NCI-H82 treated with DMSO at 0.1 percent for 48 hours (cell line): ENCODE data around the gene CD46.

Experiments used
- DNase-seq: peaks from one replicate; lab custom pipeline; 2025; ENCODE audit not compliant: unreplicated experiment; lab: John Stamatoyannopoulos, UW

The CD46 gene

GRCh38 chr1:207794861-207795260, 43.0 kb downstream of the CD46 start:
- DNase-seq = no peak

- DNase-seq = peak; percentile 63
Measured at GRCh38 chr1:207797229-207797973, 45.5 kb downstream of the CD46 start.

GRCh38 chr1:207798847-207799246, 47.0 kb downstream of the CD46 start:
- DNase-seq = no peak

DNA sequence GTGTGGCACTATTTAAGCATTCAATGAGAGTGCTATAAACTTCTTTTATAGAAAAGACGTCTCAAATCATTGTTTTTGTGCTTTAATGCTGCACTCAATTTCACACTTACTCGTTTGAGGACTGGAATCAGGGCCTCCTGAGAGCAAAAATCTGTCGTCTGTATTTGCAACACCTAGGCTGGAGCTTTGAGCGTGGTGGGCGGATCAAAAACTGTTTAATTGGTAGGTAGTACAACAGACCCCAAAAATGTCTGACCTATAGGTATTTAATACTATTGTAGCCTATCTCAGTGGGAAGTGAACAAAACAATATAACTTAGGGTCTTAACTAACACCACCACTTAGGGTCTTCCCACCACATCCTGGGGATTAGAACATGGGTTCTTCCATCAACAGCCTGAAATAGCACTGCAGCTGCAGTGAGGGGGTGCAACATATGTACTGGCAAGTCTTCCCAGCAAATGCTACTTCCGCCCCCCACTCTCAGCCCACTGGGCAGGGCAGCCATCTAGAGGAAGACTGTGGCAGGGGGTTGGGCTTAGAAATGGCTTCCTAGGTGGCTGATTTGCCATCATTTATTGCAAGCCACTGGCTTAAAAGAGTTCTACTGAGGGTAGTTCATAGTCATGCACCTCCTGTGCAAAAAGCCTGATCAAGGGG, 48.3 kb downstream of the CD46 start:
- no peak for DNase-seq

DNA sequence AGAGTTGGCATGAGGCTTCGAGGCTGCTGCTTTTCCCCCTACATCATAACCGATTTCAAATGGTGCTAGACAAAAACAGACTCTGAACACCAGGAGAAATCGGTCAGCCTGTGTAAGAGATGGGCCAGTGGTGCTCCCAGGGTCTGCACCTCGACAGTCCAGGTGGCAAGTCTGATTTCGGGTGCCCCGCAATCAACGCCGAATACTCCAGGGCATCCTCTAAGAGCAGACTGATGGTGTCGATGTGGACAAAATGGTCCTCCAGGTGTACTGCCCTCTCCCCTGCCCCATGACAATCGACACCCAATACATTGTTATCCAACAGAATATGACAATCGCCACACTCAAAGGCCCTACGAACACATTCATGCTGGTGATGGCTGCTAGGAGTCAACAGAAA, 50.0 kb downstream of the CD46 start:
- no peak for DNase-seq

DNA sequence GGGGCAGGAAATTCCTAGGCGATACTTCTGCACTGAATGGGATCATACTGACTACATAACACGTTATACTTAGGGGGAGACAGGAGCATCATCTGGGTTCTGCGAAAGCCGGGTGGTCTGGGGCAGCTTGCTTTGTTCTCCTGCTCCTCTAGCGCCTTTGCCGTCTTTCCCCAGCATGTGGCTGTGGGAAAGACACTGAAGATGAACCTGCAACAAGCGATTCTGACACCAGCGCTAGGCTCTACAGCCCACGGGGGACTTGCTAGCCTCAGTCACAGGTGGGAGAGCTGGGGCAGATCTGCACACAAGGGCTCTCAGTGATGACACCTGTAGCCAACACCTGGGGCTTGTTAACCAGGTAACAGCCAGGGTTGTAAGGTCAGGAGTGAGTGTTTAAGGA, 51.8 kb downstream of the CD46 start:
- DNase-seq = no peak

DNA sequence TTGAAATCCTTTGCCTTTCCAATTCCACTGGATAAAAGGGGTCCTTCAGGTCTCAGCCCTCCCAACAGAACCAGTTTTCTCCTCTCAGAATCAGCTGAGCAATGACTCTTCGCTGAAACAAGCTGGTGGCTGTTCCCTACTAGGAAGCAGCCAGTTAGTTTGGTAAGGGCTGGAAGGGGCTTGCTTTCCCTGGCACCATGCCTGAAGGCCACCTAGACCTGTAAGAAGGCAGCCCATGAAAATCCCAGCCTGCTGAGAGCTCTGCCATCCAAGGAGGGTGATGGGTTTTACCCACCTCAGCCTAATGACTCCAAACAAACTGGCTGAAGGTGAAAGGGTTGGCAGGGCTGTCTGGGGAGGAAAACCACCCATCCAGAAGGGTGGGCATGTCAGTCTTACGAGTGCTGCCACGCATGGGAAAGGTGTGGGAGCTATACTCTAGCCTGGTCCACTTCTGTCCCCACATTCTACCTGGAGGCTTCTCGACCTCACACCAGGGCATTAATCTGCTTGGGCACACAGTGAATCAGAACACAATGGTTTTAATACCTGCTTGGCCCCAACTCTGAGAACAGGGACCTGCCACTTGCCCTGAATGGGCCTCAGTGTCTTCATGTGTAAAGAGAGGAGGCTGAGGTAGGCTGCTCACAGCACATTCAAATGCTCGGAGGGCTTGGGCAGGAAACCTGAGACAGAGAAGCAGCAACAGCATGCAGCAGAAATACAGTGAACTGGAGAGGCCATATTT, 53.0 kb downstream of the CD46 start:
- no peak for DNase-seq

GRCh38 chr1:207805841-207806421, 54.1 kb downstream of the CD46 start:
- DNase-seq = no peak

DNA sequence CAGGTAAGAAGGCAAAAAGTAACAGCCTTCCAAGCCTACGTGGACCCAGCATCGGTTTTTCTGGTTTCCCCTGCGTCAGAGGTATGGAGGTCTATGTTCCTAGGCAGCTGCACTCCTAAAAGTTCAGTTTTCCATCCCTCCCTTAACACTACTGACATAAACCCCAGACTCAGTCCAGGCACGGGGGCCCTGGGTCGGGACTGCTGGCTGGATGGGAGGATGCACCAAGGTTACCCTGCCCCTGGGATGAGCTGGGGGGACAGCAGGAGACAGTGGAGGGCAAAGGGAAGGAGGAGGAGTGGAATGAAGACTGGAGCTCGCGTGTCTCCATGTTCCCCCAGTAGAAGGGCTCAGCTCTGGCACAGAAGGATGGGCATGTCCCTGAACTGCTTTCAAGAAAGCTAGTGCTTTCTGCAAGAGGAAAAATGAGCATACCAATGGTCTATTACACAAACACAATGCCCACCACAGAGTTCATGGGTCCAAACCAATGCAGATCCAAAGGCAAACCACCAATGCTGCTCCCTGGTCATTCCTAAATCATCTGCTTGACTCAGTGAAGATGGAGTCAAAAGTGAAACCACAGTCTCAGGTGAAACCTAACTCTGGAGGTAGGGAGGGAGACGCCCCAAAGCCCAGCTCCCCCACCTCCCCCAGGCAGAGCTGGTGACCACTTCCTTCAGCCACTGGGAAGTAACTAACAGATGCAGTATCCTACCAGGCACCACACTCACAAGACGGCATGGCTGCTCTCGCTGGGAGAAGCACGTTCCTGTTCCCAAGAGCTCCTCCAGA, 54.9 kb downstream of the CD46 start:
- no peak for DNase-seq

DNA sequence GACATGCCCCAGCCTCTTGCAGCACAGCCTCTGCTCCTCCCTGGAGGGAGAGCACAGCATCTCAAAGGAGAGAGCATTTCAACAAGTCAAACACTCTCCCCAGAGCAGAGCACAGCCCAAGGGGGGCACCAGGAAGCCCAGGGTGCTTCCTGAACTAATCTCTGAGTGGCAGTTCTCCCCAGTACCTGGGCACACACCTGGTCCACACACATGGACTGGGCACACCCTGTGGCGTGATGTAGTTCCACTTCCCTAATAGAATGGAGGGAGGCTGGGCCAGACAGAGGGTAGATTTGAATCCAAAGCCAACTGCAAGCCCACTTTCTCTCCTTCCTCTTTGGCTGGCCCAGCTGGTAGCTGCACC, 55.5 kb downstream of the CD46 start:
- no peak for DNase-seq

DNA sequence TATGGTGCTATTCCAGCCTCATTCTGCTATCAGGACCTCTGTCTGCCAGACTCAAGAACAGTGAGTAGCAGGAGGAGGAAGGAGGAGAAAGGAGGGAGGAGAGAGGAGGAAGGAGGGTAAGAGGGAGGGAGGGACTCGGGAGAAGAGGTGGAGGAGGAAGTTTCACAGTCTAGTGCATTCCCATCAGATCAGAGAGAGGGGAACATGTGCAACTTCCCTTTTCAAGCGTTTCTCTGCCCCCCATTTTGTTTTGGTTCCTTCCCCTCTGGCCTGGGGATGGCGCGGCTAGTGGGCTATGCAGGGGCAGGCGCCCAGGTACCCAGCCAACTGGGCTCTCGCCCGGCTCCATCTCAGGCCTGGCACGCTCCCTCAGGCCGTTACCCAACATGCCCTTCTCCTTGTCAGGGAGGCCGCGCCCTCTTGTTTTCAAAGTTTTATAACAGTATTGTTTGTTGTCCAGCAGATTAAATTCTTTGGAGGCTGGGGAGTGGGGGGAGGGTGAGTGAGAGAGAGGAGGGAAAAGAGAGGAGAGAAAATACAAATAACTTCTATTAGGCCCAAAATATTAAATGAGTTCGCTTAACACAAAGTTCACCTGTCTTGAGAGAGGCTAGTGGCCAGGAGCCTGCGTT, 56.0 kb downstream of the CD46 start:
- DNase-seq = no peak

DNA sequence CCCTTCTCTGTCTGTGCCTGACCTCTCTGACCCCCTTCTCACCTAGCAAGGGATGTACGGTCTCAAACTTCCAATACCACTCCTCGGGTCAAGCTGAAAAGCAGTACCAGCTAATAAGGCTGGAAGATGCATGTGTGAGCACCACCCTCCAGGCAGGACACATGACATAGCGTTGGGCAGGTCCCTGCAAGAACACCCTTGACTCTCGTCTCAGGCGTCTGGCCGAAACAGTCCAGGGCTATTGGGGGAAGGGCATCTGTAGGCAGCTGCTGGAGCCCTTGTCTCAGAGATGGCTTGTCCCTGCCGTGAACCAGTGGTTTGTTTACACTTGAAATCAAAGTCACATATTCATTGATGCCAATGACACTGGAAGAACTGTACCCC, 56.5 kb downstream of the CD46 start:
- DNase-seq = no peak

- DNase-seq = no peak
Measured at GRCh38 chr1:207808911-207809555, 57.2 kb downstream of the CD46 start.

- no peak for DNase-seq
Measured at GRCh38 chr1:207810173-207810572, 58.3 kb downstream of the CD46 start.

GRCh38 chr1:207810606-207811295, 58.9 kb downstream of the CD46 start:
- no peak for DNase-seq

DNA sequence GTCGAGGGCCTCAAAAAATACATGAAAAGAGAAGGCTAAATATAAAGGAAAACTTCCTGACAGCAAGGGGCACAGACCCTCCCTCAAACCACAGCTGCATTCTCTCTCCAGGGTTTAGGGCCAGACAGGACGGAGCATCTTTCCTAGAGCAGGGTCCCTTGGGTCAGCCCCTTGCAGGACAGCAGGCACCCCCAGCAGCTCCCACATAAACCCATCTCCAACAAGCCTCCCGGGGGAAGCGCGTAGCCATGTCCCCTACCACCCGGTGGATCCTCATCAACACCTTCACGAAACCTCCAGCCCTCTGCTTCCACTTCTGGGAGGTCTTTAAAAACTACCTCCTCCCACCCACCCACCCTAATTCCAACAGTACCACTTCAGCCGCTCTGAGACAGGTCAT, 59.5 kb downstream of the CD46 start:
- no peak for DNase-seq

DNA sequence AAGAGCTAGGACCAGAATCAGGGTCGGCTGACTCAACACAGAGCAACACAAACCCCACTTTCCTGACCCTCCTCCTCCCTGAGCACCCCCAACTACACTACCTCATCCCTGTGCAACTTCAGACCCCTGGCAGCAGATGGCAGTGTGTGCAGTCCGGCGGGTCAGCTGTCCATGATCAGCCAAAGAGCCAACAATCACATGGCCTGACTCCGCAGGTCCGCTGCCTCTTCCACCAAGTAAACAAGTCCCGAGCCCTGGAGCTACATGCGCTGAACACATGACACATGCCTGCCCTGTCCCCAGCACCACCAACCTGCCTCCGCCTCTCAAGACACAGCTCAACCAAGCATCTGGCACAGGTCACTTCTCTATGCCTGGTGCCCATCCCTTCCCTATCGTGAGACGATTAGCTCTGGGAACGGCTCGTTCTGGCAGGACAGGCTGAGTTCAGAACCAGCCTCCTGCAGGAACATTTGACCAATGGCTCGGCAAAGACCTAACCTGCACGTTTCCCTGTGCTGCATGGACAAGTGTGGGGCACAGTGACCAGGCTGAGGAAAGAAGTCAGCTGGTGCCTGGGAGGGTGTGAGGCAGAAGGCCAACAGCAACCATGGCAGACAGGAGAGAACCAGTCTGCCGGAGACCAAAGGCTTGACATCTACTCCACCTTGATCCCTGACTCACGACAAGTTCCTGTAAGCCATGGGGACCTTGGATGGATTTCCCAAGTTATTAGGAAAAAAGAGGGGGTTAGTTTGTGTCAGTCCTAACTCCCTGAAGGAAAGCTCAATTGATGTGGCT, 60.3 kb downstream of the CD46 start:
- DNase-seq = no peak

DNA sequence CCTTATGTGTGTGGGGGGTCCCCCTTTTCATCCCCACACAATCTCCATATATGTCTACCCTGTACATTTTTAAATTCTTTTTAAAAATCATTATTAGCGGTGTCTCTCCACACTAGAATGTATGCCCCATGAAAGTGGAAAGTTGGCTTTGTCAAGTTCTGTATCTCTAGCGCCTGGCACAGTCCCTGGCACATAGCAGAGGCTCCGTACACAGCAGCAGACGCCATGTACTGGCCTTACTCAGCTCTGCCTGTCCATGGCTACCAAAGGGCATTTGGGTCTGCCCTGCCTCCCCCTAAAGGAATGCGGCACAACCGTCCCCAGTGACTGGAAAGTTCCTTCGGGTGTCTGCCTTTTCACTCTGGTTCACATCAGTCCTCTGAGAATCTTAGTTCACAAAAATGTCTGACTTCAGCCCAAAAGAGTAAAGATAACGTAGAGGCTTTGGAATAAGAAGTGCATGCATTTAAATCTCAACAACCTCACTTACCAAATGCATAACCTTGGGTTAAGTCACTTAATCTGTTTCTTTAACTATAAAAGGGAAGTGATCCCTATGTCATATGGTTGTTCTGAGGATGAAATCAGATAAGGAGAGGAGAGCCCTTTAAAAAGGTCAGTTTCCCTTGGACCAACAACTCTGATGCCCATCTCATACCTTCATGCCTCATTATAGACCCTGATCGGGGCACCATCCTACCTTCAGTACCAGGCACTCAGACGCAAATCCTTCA, 61.1 kb downstream of the CD46 start:
- no peak for DNase-seq
